ENCODE data around the gene SLC31A2.

The SLC31A2 gene

GRCh38 chr9:113187929-113188595, 37.3 kb downstream of the SLC31A2 start:
- DNase-seq, result no peak

GRCh38 chr9:113192455-113192854, 41.6 kb downstream of the SLC31A2 start:
- no peak for DNase-seq

- no peak for DNase-seq
Observed at GRCh38 chr9:113199683-113200329, 49.0 kb downstream of the SLC31A2 start.

GRCh38 chr9:113205432-113205831, 54.6 kb downstream of the SLC31A2 start:
- no peak for DNase-seq

- no peak for DNase-seq
Observed at GRCh38 chr9:113205861-113206260, 55.1 kb downstream of the SLC31A2 start.

GRCh38 chr9:113210815-113211214, 60.0 kb downstream of the SLC31A2 start:
- DNase-seq, result no peak
